ENCODE data around the gene EBF3.

EBF3 gene

GRCh38 chr10:129942936-129943715 is 20.9 kb downstream of the EBF3 start:
- DNase-seq, result no peak

GRCh38 chr10:129942391-129942790 is 21.7 kb downstream of the EBF3 start:
- DNase-seq, result no peak

- no peak for DNase-seq
These were observed 22.1 kb downstream of the EBF3 start for GRCh38 chr10:129942019-129942277.

GRCh38 chr10:129941199-129942018 is 22.7 kb downstream of the EBF3 start:
- no peak for DNase-seq

DNA sequence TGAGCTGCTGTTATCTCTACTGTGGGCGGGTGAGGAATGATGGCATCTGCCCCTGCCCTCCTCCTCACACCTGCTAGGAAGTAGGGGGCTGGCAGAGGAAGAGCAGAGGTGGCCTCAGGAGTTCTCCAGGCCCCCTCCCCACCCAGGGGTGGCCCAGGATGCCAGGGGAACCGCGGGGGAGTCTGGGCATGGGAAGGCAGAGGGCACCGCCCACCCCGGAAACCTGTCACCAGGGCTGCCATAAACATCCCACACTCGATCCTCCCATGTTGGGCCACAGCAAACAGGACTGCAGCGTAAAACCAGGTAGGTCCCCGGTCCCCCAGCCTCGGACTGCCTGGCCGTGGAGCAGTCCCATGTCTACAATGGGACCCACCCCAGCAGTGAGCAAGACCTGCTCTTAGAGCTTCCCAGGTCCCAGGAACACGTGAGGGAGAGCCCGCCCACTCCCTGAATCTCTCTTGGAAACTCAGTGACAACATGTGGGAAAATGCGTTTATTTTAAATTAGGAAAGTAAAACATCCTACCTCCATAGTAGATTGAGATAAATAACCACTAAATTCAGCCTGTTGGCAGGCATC is 23.4 kb downstream of the EBF3 start:
- no peak for DNase-seq

- no peak for DNase-seq
These were observed 24.4 kb downstream of the EBF3 start for GRCh38 chr10:129939416-129940275.

DNA sequence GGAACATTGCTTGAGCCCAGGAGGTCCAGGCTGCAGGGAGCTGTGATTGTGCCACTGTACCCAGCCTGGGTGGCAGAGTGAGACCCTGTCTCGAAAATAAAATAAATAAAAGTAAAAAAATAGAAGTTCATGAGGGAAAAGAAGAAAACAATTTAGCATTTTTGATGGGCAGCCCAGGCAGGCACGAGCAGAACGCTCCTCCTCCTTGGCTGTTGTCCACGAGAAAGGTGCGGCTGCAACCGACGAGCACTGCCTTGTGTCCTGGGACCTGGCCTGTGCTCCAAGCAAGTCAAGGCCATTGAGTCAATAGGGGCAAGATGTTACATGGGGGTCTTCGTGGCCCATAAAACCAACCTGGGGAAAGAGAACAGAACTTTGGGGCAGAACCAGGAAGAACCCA is 25.6 kb downstream of the EBF3 start:
- no peak for DNase-seq

DNA sequence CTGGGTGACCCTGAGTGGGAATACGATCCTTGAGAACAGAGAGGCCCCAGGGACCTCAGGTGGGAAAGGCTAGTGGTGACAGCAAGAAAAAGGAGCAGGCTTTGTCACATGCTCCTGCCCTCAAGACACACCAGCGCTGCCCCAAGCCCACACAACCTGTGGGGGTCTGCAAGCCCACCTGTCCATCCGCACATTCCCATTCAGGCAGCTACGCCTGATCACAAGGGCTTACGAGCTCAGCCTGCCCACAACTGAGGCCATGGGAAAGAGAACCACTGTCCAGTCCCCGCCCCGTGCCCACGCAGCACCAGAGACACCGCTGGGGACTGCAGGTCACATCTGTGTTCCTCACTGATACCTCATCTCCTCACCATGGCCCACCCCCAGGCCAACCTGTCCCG is 26.7 kb downstream of the EBF3 start:
- DNase-seq, result no peak

GRCh38 chr10:129936923-129937300 is 27.2 kb downstream of the EBF3 start:
- no peak for DNase-seq

GRCh38 chr10:129936266-129936922 is 27.7 kb downstream of the EBF3 start:
- no peak for DNase-seq

GRCh38 chr10:129935867-129936152 is 28.3 kb downstream of the EBF3 start:
- no peak for DNase-seq

GRCh38 chr10:129935102-129935866 is 28.8 kb downstream of the EBF3 start:
- no peak for DNase-seq

GRCh38 chr10:129934196-129934925 is 29.7 kb downstream of the EBF3 start:
- DNase-seq, result no peak

DNA sequence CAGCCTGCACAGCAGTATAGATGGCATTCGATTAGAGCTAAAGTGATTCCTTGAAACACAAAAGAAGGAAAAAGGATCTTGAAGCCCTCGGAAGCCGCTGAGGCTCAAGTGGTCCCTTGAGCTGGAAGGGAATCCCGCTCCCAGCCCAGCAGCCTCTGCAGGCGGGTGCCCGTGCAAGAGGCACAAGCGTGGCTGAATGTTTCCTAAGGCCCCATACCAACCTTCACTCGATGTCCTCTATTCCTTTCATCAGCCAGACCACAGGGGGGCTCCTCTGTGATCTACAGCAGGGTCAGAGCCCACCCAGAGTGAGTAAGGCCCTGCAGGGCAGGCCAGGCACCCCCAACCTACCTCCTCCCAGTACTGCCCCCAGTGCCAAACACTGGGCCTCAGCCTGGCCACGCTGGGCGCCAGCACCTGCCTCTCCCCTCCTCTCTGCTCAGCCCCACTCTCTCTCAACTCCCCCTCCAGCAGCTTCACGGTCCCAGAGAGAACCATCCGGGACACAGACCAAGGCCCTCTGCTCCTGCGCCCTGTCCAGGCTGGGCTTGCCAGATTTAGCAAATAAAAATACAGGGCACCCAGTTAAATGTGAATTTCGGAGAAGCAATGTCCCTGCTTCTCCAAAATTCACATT is 30.5 kb downstream of the EBF3 start:
- no peak for DNase-seq

DNA sequence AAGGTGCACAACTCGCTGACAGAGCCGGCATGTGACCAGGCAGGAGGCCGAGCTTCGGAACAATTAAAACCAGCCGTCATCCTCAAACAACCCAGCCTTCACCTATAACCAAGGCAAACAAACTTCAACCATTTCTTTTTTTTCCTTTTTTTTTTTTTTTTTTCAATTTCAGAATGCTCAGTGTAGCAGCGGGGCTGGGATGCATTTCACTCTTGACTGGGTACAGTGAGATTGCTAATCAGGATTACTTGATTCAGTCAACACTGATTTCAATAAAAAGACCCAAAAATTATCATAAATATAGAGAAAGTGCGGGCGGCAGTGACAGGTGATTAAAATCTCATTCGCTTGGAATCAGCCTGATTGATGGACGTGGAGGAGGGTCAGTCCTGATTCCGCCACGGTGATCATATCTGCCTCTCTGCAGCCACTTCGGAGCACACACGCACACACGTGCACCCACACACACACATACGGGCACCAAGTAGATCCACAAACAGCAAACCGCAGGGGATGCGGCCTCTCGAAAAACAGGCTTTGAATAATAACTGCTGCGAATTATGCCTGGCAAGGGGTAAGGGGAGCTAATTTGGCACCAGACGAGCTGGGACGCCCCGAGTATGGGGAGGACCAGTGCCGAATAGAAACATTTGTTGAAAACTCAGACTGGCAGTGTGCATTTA is 31.2 kb downstream of the EBF3 start:
- DNase-seq, result no peak

- DNase-seq, result no peak
These were observed 31.9 kb downstream of the EBF3 start for GRCh38 chr10:129932182-129932581.

DNA sequence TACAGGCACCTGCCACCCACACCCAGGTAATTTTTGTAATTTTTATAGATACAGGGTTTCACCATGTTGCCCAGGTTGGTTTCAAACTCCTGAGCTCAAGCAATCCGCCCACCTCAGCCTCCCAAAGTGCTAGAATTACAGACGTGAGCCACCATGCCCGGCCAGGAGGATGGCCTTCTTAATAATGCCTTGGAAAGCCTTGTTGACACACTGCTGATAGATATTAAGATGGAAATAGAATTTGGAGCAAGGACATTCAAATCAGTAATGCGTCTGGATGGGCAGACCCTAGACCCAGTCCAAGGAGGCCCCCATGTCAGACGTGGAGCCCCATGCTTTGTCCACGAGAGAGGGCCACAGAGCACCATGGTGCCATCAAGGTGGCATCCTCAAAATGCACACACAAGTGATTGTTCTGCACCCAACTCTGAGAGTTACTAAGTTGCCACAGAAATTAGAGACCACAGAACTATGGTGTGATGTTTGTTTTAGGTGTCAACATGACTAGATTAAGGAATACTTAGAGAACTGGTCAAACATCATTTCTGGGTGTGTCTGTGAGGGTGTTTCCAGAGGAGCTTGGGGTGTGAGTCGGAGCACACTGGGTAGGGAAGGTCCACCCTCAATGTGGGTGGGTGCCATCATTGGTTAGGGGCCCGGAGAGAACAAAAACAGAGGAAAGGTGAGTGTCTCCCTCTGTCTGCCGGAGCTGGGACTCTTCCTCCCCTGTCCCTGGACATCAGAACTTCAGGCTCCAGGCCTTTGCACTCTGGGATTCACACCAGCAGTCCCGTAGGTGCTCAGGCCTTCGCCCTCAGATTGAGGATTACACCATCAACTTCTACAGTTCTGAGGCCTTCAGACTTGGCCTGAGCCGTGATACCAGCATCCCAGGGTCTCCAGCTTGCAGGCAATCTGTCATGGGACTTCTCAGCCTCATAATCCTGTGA is 34.5 kb downstream of the EBF3 start:
- no peak for DNase-seq

DNA sequence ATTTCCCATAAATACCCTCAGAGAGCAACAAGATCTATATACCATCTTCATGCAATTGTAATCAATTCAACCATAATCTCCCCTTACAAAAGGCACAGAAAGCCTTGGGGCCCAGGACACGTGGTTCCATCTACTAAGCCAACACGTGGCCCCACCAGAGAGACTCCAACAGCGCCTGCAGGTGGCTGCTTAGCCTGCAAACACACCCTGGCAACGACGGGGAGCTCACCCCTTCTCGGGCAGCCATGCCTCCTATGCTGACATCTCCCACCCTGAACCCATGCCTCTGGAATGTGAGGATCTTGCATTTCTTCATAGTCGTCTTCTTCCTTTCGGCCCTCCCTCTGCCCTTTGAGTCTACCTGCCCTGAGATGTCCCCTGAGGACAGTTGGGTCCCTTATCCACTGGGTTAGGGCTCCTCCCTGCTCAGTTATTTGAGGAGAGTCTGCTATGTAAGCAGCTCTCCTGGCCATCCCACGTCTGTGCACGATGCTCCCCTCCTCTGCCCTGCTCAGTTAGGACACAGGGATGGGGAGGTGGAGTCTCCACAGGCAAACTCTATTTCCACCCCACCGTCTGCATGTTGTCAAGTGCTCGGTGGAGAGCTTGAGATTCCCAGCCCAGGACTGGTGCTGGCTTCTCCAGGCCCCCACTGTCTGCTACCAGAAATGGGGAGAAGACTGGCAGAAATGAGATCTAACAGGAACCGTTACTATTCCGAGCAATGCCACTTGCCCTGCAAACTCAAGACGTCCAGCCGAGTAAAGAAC is 36.5 kb downstream of the EBF3 start:
- no peak for DNase-seq

Data from NCI-H2081 treated with DMSO at 0.1 percent for 48 hours (cell line).